ENCODE data around the gene GPR153.

The GPR153 gene

DNA sequence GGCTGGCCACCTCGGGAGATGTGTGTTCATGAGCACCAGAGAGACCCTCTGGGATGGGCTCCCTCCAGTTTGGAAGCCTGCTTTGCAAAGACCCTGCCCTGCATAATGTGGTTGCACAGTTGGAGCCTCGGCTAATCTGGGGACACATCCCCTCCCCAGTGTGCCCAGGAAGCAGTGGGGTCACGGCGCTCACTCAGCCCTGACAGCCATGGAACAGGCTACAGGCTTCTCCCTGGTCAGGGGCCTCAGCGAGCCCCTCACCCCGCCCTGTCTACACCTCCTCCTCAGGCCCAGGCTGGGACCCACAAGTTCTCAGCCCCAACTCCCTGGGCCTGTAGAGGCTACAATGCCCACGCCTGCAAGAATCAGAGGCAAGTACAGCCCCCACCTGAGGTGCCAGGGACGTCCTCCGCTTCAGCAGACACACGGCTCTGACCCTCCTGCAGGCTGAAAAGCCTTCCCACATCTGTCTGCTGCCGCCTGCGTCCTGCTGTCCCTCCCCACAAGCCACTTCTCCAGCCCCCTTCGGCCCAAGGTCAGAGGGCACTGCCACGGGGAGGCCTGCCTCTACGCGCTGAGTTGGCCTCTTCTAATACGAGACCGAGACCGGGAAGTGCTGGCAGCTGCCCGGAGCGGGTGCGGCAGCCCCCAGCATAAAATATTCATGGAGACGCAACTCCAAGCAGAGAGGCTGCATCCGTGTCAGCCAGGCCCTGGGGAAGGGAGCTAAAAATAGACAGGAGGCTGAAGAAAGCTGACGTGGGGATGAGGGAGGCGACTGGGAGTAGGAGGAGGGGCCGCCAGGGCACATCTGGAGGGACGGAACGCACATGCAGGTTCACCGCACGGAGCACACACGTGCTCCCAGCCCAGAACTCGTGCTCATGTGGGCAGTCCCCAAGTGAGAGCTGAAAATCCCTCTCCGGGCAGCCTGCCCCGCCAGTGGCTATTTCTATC, 15.2 kb upstream of the GPR153 start:
- TF ChIP-seq CTCF (IDR thresholded peaks at IDR 0.05; ENCODE audit: low read depth, low read length), result no peak
- in situ Hi-C loops (cut with HindIII; ENCODE audit: low sequenced_read_pairs), result no loop called here
- DNase-seq (ENCODE audit: low read depth, low spot score), result peak; percentile 56
- H3K4me3 ChIP-seq (ENCODE audit: low read depth, low read length), result no peak overlapping the region

DNA sequence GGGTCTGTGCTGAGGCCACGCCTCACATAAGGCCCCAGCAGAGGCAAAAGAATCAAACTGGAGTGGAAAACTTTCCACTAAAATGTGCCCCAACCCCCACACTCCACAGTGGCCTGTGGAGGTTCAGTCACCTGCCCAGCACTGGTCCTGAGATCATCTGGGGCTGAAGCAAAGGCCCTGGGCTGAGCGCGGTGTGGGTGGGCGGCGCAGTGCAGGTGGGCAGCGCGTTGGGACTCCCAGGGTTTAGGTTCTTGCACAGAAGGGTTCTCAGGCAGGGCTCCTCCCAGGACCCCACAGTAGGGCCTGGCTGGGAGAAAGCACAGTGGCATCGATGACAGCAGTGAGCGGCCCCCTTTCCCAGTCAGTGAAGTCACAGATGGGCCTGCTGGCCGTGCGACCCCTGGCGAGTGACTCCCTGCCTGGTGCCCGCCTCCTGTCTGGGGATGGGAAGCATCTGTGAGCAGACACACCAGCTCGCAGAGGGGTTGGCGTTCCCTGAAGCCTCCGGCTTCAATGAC, 13.8 kb upstream of the GPR153 start:
- no peak overlapping the region for H3K4me3 ChIP-seq (ENCODE audit: low read depth, low read length)
- DNase-seq (ENCODE audit: low read depth, low spot score), result no peak
- in situ Hi-C loops (cut with HindIII; ENCODE audit: low sequenced_read_pairs), result no loop called here
- no peak for TF ChIP-seq CTCF (IDR thresholded peaks at IDR 0.05; ENCODE audit: low read depth, low read length)

DNA sequence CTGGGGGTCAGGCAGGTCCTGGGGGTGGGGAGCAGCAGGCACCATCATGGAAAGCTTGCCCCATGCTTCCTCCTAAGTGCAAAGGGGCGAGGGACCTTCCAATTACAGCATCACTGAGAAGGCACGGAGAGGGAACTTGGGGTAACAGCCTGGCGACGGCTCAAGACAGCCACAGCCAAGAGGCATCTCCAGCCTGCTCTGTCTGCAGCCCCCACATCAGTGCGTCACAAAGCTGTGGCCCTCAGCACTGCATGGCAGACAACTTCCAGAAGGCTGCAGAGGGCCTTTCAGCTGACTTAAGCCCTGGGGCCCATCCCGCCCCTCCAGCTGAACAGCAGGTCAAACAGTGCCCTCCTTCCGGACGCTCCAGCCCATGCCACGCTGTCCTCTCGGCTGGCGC, 13.2 kb upstream of the GPR153 start:
- no peak for TF ChIP-seq CTCF (IDR thresholded peaks at IDR 0.05; ENCODE audit: low read depth, low read length)

GRCh38 chr1:6273380-6273891, 12.5 kb upstream of the GPR153 start:
- TF ChIP-seq CTCF (IDR thresholded peaks at IDR 0.05; ENCODE audit: low read depth, low read length), result no peak
- in situ Hi-C loops (cut with HindIII; ENCODE audit: low sequenced_read_pairs), result no loop called here
- no peak overlapping the region for H3K4me3 ChIP-seq (ENCODE audit: low read depth, low read length)
- peak; percentile 84 for DNase-seq (ENCODE audit: low read depth, low spot score)

More for the DNA sequence above, 13.2 kb upstream of the GPR153 start:
- in situ Hi-C loops (cut with HindIII; ENCODE audit: low sequenced_read_pairs), result no loop called here
- no peak for DNase-seq (ENCODE audit: low read depth, low spot score)
- H3K4me3 ChIP-seq (ENCODE audit: low read depth, low read length), result no peak overlapping the region

DNA sequence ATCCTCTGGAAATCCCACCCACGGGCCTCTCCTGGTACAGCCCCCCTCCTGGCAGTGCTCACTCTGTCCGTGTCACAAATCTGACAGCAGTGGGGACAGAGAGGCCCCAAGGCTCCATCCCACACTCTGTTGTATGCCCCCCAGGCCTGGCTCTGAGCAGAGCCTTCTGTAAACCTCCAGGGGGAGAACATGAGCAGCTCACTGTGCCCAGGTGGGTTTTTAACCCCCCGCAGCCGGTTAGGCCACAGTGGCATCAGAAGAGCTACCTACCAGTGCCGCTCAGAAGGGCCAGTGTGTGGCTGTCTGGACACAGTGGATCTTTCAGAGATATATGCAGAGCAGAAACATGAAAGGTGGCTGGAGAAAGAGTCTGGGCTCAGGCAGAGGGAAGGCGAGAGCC, 12.0 kb upstream of the GPR153 start:
- no peak for DNase-seq (ENCODE audit: low read depth, low spot score)
- TF ChIP-seq CTCF (IDR thresholded peaks at IDR 0.05; ENCODE audit: low read depth, low read length), result peak; percentile 34
- no peak overlapping the region for H3K4me3 ChIP-seq (ENCODE audit: low read depth, low read length)
- in situ Hi-C loops (cut with HindIII; ENCODE audit: low sequenced_read_pairs), result no loop called here

DNA sequence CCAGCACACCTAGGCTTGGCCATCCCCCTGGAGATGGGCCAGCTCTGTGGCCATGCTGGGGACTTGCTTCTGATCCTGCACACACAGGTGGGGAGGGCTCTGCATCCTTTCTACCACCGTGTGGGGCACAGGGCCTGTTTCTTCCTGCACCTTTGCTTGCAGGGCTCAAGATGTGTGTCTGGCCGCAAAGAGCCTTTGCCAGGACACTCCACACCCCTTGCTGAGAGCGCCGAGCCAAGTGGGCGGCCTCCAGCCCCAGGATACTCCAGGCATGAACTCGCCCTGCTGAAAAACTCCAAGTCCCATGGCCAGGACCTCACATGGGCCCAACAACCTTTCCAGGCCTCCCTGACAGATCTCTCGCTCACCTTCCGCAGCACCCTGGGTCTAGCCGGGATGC, 11.6 kb upstream of the GPR153 start:
- no peak for DNase-seq (ENCODE audit: low read depth, low spot score)
- in situ Hi-C loops (cut with HindIII; ENCODE audit: low sequenced_read_pairs), result no loop called here
- no peak overlapping the region for H3K4me3 ChIP-seq (ENCODE audit: low read depth, low read length)
- TF ChIP-seq CTCF (IDR thresholded peaks at IDR 0.05; ENCODE audit: low read depth, low read length), result no peak

Data from astrocyte of the spinal cord (primary cell).